Inferior parietal cortex (tissue), 1 donor: ENCODE measurements around the gene EIF5AL1.
"Not testable (repeated sequence)": the region's sequence is repeated elsewhere in the genome, so short reads cannot be mapped to it uniquely, and the experiment has no call there.

Source experiments
- DNase-seq: peaks from one replicate; pipeline ENCODE4 v3.0.0-alpha.2; 2016; ENCODE audit errors: extremely low spot score

The EIF5AL1 gene

GRCh38 chr10:79511891-79512583 is at the start of gene EIF5AL1:
TSS of gene EIF5AL1 (plus strand) at chr10:79512533. CDS start at chr10:79512650, 117 bp downstream.
- not testable (repeated sequence) for DNase-seq

GRCh38 chr10:79463578-79464496 is 48.5 kb upstream of the EIF5AL1 start:
- no peak for DNase-seq

GRCh38 chr10:79465341-79465740 is 47.0 kb upstream of the EIF5AL1 start:
- DNase-seq, result no peak

GRCh38 chr10:79468015-79468560 is 44.2 kb upstream of the EIF5AL1 start:
- no peak for DNase-seq

- no peak for DNase-seq
Observed at GRCh38 chr10:79468841-79469585, 43.3 kb upstream of the EIF5AL1 start.

- no peak for DNase-seq
Observed at GRCh38 chr10:79470096-79470495, 42.2 kb upstream of the EIF5AL1 start.

GRCh38 chr10:79471776-79472175 is 40.6 kb upstream of the EIF5AL1 start:
- DNase-seq, result no peak

- no peak for DNase-seq
Observed at GRCh38 chr10:79472449-79472848, 39.9 kb upstream of the EIF5AL1 start.

- peak; percentile 32 for DNase-seq
Observed at GRCh38 chr10:79472951-79473350, 39.4 kb upstream of the EIF5AL1 start.

- DNase-seq, result no peak
Observed at GRCh38 chr10:79473496-79474095, 38.7 kb upstream of the EIF5AL1 start.

- DNase-seq, result no peak
Observed at GRCh38 chr10:79475119-79475653, 37.1 kb upstream of the EIF5AL1 start.

GRCh38 chr10:79475877-79476276 is 36.5 kb upstream of the EIF5AL1 start:
- DNase-seq, result no peak

- no peak for DNase-seq
Observed at GRCh38 chr10:79476645-79477044, 35.7 kb upstream of the EIF5AL1 start.

GRCh38 chr10:79477456-79477855 is 34.9 kb upstream of the EIF5AL1 start:
- no peak for DNase-seq

GRCh38 chr10:79479283-79479909 is 32.9 kb upstream of the EIF5AL1 start:
- DNase-seq, result no peak

- DNase-seq, result no peak
Observed at GRCh38 chr10:79482304-79482703, 30.0 kb upstream of the EIF5AL1 start.

- no peak for DNase-seq
Observed at GRCh38 chr10:79482741-79483140, 29.6 kb upstream of the EIF5AL1 start.

GRCh38 chr10:79483299-79483698 is 29.0 kb upstream of the EIF5AL1 start:
- no peak for DNase-seq

GRCh38 chr10:79483948-79484347 is 28.4 kb upstream of the EIF5AL1 start:
- DNase-seq, result no peak

GRCh38 chr10:79484476-79484875 is 27.9 kb upstream of the EIF5AL1 start:
- DNase-seq, result no peak
